C4-2B (cell line): Measurements from ENCODE around the gene PPP5C.

Source experiments
- H3K27ac ChIP-seq: fragments of 450-650 bp; 2 replicates; pipeline ENCODE4 v1.5.1; 2017
- ZFX ChIP-seq: fragments of 450-650 bp; IDR thresholded peaks from 2 replicates; pipeline ENCODE4 v1.6.1; 2017
- TF ChIP-seq, protein P1 (sequence below): fragments of 450-650 bp; conservative IDR thresholded peaks from 2 replicates; pipeline ENCODE4 v1.5.1; 2017; ENCODE audit warnings: mild to moderate bottlenecking

The PPP5C gene

DNA sequence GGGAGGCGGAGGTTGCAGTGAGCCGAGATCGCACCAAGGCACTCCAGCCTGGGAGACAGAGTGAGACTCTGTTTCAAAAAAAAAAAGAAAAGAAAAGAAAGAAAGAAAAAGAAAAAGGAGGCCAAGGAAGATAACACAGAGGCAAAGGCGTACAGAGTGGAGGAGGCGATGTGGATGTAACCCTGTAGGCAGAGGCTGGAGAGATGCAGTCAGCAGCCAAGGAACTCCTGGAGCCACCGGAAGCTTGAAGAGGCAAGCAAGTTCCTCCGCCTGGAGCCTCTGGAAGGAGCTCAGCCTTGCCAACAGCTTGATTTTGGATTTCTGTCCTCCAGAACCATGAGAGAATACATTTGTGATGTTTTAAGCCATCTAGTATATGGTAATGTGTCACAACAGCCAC lies 73.2 kb downstream of the PPP5C start:
- TF ChIP-seq ZFX = no peak
- TF ChIP-seq, protein P1, sequence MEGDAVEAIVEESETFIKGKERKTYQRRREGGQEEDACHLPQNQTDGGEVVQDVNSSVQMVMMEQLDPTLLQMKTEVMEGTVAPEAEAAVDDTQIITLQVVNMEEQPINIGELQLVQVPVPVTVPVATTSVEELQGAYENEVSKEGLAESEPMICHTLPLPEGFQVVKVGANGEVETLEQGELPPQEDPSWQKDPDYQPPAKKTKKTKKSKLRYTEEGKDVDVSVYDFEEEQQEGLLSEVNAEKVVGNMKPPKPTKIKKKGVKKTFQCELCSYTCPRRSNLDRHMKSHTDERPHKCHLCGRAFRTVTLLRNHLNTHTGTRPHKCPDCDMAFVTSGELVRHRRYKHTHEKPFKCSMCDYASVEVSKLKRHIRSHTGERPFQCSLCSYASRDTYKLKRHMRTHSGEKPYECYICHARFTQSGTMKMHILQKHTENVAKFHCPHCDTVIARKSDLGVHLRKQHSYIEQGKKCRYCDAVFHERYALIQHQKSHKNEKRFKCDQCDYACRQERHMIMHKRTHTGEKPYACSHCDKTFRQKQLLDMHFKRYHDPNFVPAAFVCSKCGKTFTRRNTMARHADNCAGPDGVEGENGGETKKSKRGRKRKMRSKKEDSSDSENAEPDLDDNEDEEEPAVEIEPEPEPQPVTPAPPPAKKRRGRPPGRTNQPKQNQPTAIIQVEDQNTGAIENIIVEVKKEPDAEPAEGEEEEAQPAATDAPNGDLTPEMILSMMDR = no peak
- H3K27ac ChIP-seq = no peak overlapping the region

DNA sequence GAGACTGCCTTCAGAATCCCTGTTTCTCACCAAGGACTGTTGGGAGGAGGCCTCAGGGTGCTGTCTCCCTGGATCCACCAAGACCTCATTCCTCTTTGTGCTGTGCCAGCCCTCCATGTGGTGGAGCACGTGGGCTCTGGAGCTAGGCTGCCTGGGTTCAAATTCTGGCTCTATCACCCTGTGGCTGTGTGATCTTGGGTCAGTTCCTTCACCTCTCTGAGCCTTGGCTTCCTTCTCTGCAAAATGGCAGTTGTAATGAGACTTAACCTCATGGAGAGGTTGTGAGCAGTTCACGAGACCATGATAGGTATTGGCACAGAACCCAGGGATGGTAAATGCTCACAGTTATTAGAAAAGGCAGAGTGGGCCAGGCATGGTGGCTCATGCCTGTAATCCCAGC lies 75.5 kb downstream of the PPP5C start:
- no peak overlapping the region for H3K27ac ChIP-seq
- no peak for TF ChIP-seq ZFX
- TF ChIP-seq, protein P1 = no peak

DNA sequence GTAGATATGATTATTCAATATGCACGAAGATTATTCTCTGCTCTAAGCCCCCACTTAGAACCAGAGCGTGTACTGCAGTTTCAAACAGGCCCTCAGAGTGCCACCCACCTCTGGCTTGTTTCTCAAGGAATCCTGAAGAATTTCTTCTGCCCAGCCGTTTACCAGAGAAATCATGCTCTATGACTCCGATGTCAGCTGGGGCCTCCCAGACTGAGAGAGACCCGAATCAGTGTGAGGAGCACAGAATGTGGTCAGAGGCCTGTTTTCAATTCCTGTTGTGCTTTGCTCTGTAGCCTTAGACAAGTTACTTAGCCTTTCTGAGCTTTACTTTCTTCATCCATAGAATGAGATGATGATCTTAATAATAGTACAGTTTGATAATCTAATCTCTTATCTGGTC lies 76.3 kb downstream of the PPP5C start:
- H3K27ac ChIP-seq = no peak overlapping the region
- TF ChIP-seq, protein P1 = no peak
- TF ChIP-seq ZFX = no peak

DNA sequence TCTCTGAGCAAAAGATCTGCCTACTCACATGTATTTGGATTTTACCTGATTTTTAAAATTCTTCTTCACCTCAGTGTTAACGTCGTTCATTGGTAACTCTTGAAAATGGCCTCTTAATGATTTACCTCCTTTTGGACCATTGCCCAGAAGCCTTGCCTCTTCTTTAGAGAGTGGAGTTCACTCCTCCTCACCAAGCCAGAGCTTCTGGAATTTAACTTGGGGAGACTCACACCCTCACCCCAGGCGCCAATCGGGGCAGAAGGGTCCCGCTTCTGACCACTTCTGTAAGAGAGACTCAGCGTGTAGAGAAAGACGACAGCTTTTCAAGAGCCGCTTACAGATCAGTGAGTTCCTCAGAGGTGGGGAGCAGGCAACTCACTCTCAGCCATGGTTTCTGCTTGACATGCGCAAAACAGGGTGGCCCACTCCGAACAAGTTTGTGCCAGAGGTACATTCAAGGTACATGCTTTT lies 79.2 kb downstream of the PPP5C start:
- no peak overlapping the region for H3K27ac ChIP-seq

DNA sequence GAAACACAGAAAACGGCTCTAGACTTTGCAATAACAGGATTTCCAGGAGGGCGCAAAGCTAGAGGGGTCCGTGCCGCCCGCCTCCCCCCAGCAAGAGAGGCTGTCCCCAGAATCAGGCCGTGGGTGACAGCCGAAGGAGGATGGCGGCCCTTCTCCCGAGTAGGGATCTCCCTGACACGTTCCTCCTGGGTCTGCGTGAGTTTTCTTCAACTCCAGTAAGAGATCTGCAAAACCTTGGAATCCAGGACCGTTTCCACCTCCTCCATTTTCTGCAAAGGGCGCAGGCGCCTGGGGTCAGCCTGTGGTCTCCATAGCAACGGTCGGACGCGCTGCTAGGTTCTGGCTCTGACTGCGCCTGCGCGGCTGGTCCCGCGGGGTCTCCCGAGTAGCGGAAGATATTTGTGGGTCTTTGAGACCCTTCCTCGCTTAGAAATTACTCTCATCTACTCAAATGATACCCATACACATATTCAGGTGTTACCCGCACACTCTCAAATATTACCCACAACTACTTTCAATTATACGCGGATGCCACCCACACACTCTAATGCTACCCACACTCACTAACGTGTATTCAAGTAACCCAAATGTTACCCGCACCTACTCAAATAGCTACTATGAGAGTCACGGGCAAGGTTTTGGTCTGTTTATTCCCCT lies 79.7 kb downstream of the PPP5C start:
- TF ChIP-seq ZFX = no peak
- TF ChIP-seq, protein P1 = no peak
- no peak overlapping the region for H3K27ac ChIP-seq

More for the DNA sequence above, 79.2 kb downstream of the PPP5C start:
- TF ChIP-seq ZFX = no peak
- TF ChIP-seq, protein P1 = no peak

DNA sequence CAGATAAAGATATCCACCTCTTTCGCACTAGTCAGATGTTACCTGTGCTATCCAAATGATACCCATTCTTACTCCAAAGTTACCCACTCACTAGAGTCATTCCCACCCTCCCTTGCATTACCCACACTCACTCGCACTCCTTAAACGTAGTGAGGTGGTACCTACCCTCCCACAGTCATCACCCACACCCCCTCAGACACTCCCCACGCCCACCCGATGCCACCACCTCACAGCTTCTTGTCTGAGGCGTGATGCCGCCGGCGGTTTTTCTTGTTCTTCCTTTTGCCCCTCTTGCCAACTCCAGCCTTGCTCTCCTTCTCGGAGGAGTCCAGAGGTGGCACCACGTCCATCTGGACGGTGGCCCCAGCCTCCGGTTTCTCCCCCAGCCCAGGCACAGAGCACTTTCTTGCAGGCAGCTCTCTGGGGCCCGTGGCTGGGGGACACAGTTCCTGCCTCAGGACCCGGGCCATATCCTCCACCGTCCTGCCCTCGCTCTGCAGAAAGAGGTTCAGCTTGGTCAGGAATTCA lies 80.7 kb downstream of the PPP5C start:
- H3K27ac ChIP-seq = no peak overlapping the region
- TF ChIP-seq ZFX = no peak
- TF ChIP-seq, protein P1 = no peak

DNA sequence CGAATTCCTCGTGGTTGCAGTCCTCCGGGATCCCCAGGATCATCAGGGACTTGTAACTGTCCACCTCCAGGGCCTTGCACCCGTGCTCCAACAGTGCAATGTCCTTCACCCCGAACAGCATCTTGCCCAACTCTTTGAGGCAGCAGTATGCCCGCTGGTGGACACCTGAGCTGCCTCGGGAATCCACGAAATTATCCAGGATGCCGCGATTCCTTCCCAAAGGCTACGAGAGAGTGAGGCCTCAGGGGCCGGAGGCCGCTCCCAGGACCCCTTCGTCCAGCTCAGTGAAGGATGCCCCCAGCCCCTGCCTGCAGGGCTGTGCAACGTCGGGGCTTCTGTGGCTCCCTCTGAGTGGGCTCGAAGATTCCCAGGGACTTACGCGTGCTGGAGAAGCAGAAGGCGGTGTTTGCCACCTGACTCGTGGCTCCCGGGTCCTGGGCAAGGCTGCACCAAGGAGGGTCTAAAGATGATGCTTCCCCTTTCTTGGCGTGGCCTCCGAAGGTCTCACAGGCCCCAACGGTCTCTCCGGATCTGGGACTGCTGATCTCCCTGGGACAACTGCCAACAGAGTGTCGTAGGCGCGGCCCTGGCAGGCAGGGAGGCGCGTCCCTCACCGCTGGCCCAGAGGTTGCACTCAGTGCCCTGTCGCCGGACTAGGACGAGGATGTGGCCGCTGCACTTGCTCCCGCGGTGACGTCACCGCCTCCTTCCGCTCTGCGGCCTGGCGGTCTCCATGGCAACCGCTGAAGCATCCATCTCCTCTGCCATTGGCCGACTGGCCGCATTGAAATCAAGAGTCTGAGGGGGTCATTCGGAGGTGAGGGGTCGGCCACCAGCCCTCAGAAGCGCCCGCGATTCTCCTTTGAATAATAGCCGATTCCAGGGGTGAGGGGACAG lies 81.6 kb downstream of the PPP5C start, which contains the start of gene PNMA8C:
TSS of gene PNMA8C (minus strand) at position 698 of the 897 bp plus-strand sequence. CDS start at position 121, 577 bp downstream.
- H3K27ac ChIP-seq = no peak within 1 kb of the TSS
- no peak for TF ChIP-seq ZFX
- TF ChIP-seq, protein P1 = no peak
